Measurements from ENCODE around the gene EXT2. TPM values are rescaled to one million over a fixed set of nuclear protein-coding genes. Genes with fewer than 3 reads are reported as not detected.

The EXT2 gene
- total and polyA plus RNA-seq, 10 of the 15 experiments (the other 5 are each of a cell fraction or from before 2014, with no cell fraction given), result 3.8 to 31.4 (median 17.9) TPM

- ChIA-PET CTCF (interaction anchor here (1.2 to 2.8 kb wide), 2 partner anchors 11 to 181 kb away, joined by 5 to 9 read pairs; no protein-coding TSS in a partner anchor), SMC1A (ENCODE audit: uncharacterized antibody, unreplicated experiment) (interaction anchor here (0.8 kb wide), 1 partner anchor 11 kb away, joined by 3 read pairs; no protein-coding TSS in a partner anchor), RAD21 (ENCODE audit: unreplicated experiment) (interaction anchor here (0.6 kb wide), 1 partner anchor 116 kb away, joined by 4 read pairs; no protein-coding TSS in a partner anchor), POLR2A (no interaction called here)
- no peak for FAIRE-seq
- no peak overlapping the region for H3K4me2 ChIP-seq (ENCODE audit: control insufficient read depth, insufficient read depth)
- H3K79me2 ChIP-seq (ENCODE audit: control insufficient read depth, insufficient read depth, low read length), result no peaks in the 10 kb centered on the region
- no peak for ATAC-seq
- H3K9me3 ChIP-seq (replicated peaks; ENCODE audit: control insufficient read depth, insufficient read depth, low read length), result no peaks in the 10 kb centered on the region; the same call in 2 of the 3 replicates
- H3K27me3 ChIP-seq (replicated peaks in 1 of 2; ENCODE audit: control insufficient read depth in 2 of 2, insufficient read depth in 2 of 2, low read length in 1 of 2), result no peaks in the 10 kb centered on the region; a peak in 1 of 4 replicates
- in situ Hi-C loops (cut with MboI) (no loop called here), intact Hi-C loops (cut with micrococcal nuclease; ENCODE audit: unreplicated experiment) (no loop called here)
- H3K9ac ChIP-seq (ENCODE audit: control insufficient read depth, insufficient read depth, low read length), result no peak overlapping the region
- H3K4me3 ChIP-seq, result no peak overlapping the region
- 36% methylated on average over 8 of the region's 10 CpGs for WGBS (ENCODE audit: insufficient coverage, insufficient replicate concordance, low lambda C conversion rate, missing lambda C conversion rate)
- no peaks in the 10 kb centered on the region for H3K36me3 ChIP-seq (ENCODE audit: control insufficient read depth in 2 of 2, insufficient read depth in 2 of 2, low read length in 1 of 2)
- no peaks in the 10 kb centered on the region for H4K20me1 ChIP-seq (ENCODE audit: control insufficient read depth, insufficient read depth)
- H3K27ac ChIP-seq (ENCODE audit: control insufficient read depth, insufficient read depth), result no peak overlapping the region
- no peak for DNase-seq (ENCODE audit: low read depth, low spot score)
- no TSS peak for BruUV-seq (replicated peaks)
- no peak for TF ChIP-seq ESRRA (IDR thresholded peaks at IDR 0.05; ENCODE audit: low read length)
- TF ChIP-seq FOS (IDR thresholded peaks at IDR 0.05; ENCODE audit: borderline replicate concordance, extremely low read depth, insufficient read length), result no peak
- no peak for TF ChIP-seq EGR1 (IDR thresholded peaks at IDR 0.05; ENCODE audit: borderline replicate concordance in 1 of 2, low read depth in 2 of 2, low read length in 2 of 2)
- TF ChIP-seq E2F8 (IDR thresholded peaks at IDR 0.05; ENCODE audit: low read depth, partially characterized antibody), result no peak
- TF ChIP-seq MTA3 (IDR thresholded peaks at IDR 0.05; ENCODE audit: borderline replicate concordance, low read length), result no peak
- TF ChIP-seq RFX5 (IDR thresholded peaks at IDR 0.05; ENCODE audit: low read depth, low read length), result no peak
- TF ChIP-seq ATF7 (IDR thresholded peaks at IDR 0.05; ENCODE audit: low read depth), result no peak
- TF ChIP-seq IRF4 (IDR thresholded peaks at IDR 0.05; ENCODE audit: low read depth, low read length), result no peak
- no peak for TF ChIP-seq RELB (IDR thresholded peaks at IDR 0.05; ENCODE audit: low read depth)
- TF ChIP-seq SMC3 (IDR thresholded peaks at IDR 0.05; ENCODE audit: borderline replicate concordance, low read length), result no peak
- TF ChIP-seq IRF5 (IDR thresholded peaks at IDR 0.05; ENCODE audit: borderline replicate concordance), result no peak
- TF ChIP-seq CHD1 (IDR thresholded peaks at IDR 0.05; ENCODE audit: low read depth, low read length), result no peak
- no peak for TF ChIP-seq KDM1A (IDR thresholded peaks at IDR 0.05; ENCODE audit: borderline replicate concordance)
- H3K4me1 ChIP-seq (ENCODE audit: control insufficient read depth, insufficient read depth, low read length), result no peaks in the 10 kb centered on the region
- no peak overlapping the region for H2AFZ ChIP-seq (ENCODE audit: control insufficient read depth, low read depth, low read length)
Measured at GRCh38 chr11:44275241-44275640, 179.8 kb downstream of the EXT2 start.

Measured in GM12878 (cell line).